DOHH2 (cell line): ENCODE data around the gene SELENOF.

Experiments
- H3F3A ChIP-seq: fragments of 200-600 bp; sonication (generic), shearing (Covaris generic); 2 replicates; pipeline ENCODE4 v1.6.0; 2016; ENCODE audit warnings: antibody characterized with exemption, mild to moderate bottlenecking; ENCODE audit not compliant: control insufficient read depth, insufficient read depth
- H3K27ac ChIP-seq: fragments of 200-600 bp; sonication (generic); 2 replicates; pipeline ENCODE4 v1.5.1; 2014; ENCODE audit warnings: low read depth, mild to moderate bottlenecking, low read length, moderate library complexity
- H3K27me3 ChIP-seq: fragments of 200-600 bp; sonication (generic); 2 replicates; pipeline ENCODE4 v1.6.1; 2014; ENCODE audit warnings: mild to moderate bottlenecking, low read length, mixed read lengths; ENCODE audit not compliant: control insufficient read depth
- H3K36me3 ChIP-seq: fragments of 200-600 bp; sonication (generic); 2 replicates; pipeline ENCODE4 v1.6.1; 2014; ENCODE audit warnings: mild to moderate bottlenecking, low read length, moderate library complexity, mixed read lengths; ENCODE audit not compliant: control insufficient read depth
- H3K4me1 ChIP-seq: fragments of 200-600 bp; sonication (generic); 2 replicates; pipeline ENCODE4 v1.6.1; 2014; ENCODE audit warnings: mild to moderate bottlenecking, low read length, mixed read lengths; ENCODE audit not compliant: control insufficient read depth
- H3K4me2 ChIP-seq: fragments of 200-600 bp; sonication (generic); 2 replicates; pipeline ENCODE4 v1.6.0; 2014; ENCODE audit warnings: mild to moderate bottlenecking, low read length, moderate library complexity
- H3K4me3 ChIP-seq: fragments of 200-600 bp; sonication (generic); 2 replicates; pipeline ENCODE4 v1.5.1; 2014; ENCODE audit warnings: mild to moderate bottlenecking, low read length, mixed read lengths
- H3K79me2 ChIP-seq: fragments of 200-600 bp; sonication (generic); 2 replicates; pipeline ENCODE4 v1.6.1; 2014; ENCODE audit warnings: mild to moderate bottlenecking, low read length, mixed read lengths; ENCODE audit not compliant: control insufficient read depth
- H3K9me2 ChIP-seq: fragments of 200-600 bp; sonication (generic); replicated peaks from 2 replicates; pipeline ENCODE4 v1.6.1; 2014; ENCODE audit warnings: mild to moderate bottlenecking, low read length, mixed read lengths; ENCODE audit not compliant: control insufficient read depth
- H3K9me3 ChIP-seq: fragments of 200-600 bp; sonication (generic); 2 replicates; pipeline ENCODE4 v1.6.1; 2014; ENCODE audit warnings: antibody characterized with exemption, low read length, mixed read lengths; ENCODE audit not compliant: control insufficient read depth, insufficient read depth
- H4K20me1 ChIP-seq: fragments of 200-600 bp; sonication (generic); 2 replicates; pipeline ENCODE4 v1.6.0; 2014; ENCODE audit warnings: low read depth, mild to moderate bottlenecking, antibody characterized with exemption, low read length, moderate library complexity; ENCODE audit not compliant: control insufficient read depth, insufficient read depth
- EZH2phosphoT487 ChIP-seq: fragments of 200-600 bp; sonication (generic); IDR thresholded peaks from 2 replicates; pipeline ENCODE4 v1.6.1; 2017; ENCODE audit warnings: borderline replicate concordance, mild to moderate bottlenecking, antibody characterized with exemption, low read length, moderate library complexity, mixed read lengths
- TF ChIP-seq, protein P1 (sequence below): fragments of 200-600 bp; sonication (generic); IDR thresholded peaks from one replicate; pipeline ENCODE4 v1.5.1; 2014; ENCODE audit warnings: antibody characterized with exemption, mild to moderate bottlenecking, low read depth, low read length; ENCODE audit not compliant: poor library complexity, severe bottlenecking

Gene SELENOF

GRCh38 chr1:86956221-86956620, 42.3 kb upstream of the SELENOF start:
- H3K36me3 ChIP-seq, result peaks cover 44% of the 10 kb centered on the region
- H4K20me1 ChIP-seq, result peaks cover 3% of the 10 kb centered on the region; the same call in 1 of the 2 replicates
- H3K4me2 ChIP-seq, result no peak overlapping the region
- H3K4me3 ChIP-seq, result no peak overlapping the region
- no peak overlapping the region for H3K27ac ChIP-seq
- TF ChIP-seq EZH2phosphoT487, result no peak
- TF ChIP-seq, protein P1, sequence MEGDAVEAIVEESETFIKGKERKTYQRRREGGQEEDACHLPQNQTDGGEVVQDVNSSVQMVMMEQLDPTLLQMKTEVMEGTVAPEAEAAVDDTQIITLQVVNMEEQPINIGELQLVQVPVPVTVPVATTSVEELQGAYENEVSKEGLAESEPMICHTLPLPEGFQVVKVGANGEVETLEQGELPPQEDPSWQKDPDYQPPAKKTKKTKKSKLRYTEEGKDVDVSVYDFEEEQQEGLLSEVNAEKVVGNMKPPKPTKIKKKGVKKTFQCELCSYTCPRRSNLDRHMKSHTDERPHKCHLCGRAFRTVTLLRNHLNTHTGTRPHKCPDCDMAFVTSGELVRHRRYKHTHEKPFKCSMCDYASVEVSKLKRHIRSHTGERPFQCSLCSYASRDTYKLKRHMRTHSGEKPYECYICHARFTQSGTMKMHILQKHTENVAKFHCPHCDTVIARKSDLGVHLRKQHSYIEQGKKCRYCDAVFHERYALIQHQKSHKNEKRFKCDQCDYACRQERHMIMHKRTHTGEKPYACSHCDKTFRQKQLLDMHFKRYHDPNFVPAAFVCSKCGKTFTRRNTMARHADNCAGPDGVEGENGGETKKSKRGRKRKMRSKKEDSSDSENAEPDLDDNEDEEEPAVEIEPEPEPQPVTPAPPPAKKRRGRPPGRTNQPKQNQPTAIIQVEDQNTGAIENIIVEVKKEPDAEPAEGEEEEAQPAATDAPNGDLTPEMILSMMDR, result no peak
- peaks cover 62% of the 10 kb centered on the region for H3K4me1 ChIP-seq
- no peaks in the 10 kb centered on the region for H3K9me2 ChIP-seq
- H3K9me3 ChIP-seq, result no peaks in the 10 kb centered on the region
- H3F3A ChIP-seq, result no peaks in the 10 kb centered on the region
- H3K79me2 ChIP-seq, result peaks cover 98% of the 10 kb centered on the region
- H3K27me3 ChIP-seq, result no peaks in the 10 kb centered on the region

- TF ChIP-seq, protein P1, result no peak
- TF ChIP-seq EZH2phosphoT487, result no peak
- Histone ChIP-seq H3K4me1 (peaks cover 66% of the 10 kb centered on the region), H3K4me2 (no peak overlapping the region), H3F3A (no peaks in the 10 kb centered on the region), H3K27me3 (no peaks in the 10 kb centered on the region), H4K20me1 (peaks cover 3% of the 10 kb centered on the region; the same call in 1 of the 2 replicates), H3K4me3 (no peak overlapping the region), H3K79me2 (peaks cover 99% of the 10 kb centered on the region), H3K27ac (no peak overlapping the region), H3K9me3 (no peaks in the 10 kb centered on the region), H3K9me2 (no peaks in the 10 kb centered on the region), H3K36me3 (peaks cover 41% of the 10 kb centered on the region)
Observed at GRCh38 chr1:86955678-86956077, 41.8 kb upstream of the SELENOF start.

- Histone ChIP-seq H3K9me3 (no peaks in the 10 kb centered on the region), H3K4me2 (no peak overlapping the region), H3K27ac (no peak overlapping the region), H4K20me1 (peaks cover 3% of the 10 kb centered on the region; the same call in 1 of the 2 replicates), H3K4me3 (no peak overlapping the region), H3F3A (no peaks in the 10 kb centered on the region), H3K9me2 (no peaks in the 10 kb centered on the region), H3K36me3 (peaks cover 26% of the 10 kb centered on the region), H3K79me2 (peaks cover 99% of the 10 kb centered on the region), H3K27me3 (no peaks in the 10 kb centered on the region), H3K4me1 (peaks cover 67% of the 10 kb centered on the region)
- TF ChIP-seq, protein P1, result no peak
- TF ChIP-seq EZH2phosphoT487, result no peak
Observed at GRCh38 chr1:86953167-86953566, 39.2 kb upstream of the SELENOF start.
